GM12878 (cell line): Measurements from ENCODE around the gene CSNK1G2. TPM values are rescaled to one million over a fixed set of nuclear protein-coding genes. Genes with fewer than 3 reads are reported as not detected.

Experiments used
- CBFB ChIP-seq: IDR thresholded peaks from 2 replicates; pipeline ENCODE4 v1.6.1; 2016; ENCODE audit warnings: antibody characterized with exemption, low read depth
- CBX5 ChIP-seq: sonication (generic); IDR thresholded peaks from 2 replicates; pipeline ENCODE4 v1.6.1; 2016; ENCODE audit warnings: low read depth, moderate library complexity, mild to moderate bottlenecking, inconsistent platforms
- E4F1 ChIP-seq: fragments of 450-650 bp; IDR thresholded peaks from 2 replicates; pipeline ENCODE4 v1.6.1; 2018; ENCODE audit warnings: borderline replicate concordance, mild to moderate bottlenecking; ENCODE audit not compliant: partially characterized antibody
- EGR1 ChIP-seq, 2 experiments: IDR thresholded peaks; 1 replicate in 1 of 2; 2 replicates in 1 of 2; pipeline ENCODE4 v1.6.1; 2011 to 2012; ENCODE audit warnings: low read depth in 2 of 2, low read length in 2 of 2, borderline replicate concordance in 1 of 2, mild to moderate bottlenecking in 1 of 2, moderate library complexity in 1 of 2
- ETV6 ChIP-seq, 2 experiments: fragments of 450-650 bp in 1 of 2; IDR thresholded peaks in 1 of 2; conservative IDR thresholded peaks in 1 of 2; 2 replicates each; pipeline ENCODE4 v1.6.1; 2014; ENCODE audit warnings: antibody characterized with exemption in 1 of 2, borderline replicate concordance in 1 of 2, low read depth in 1 of 2, mild to moderate bottlenecking in 1 of 2, moderate library complexity in 1 of 2
- EZH2 ChIP-seq: IDR thresholded peaks from 2 replicates; pipeline ENCODE4 v1.6.1; 2012; ENCODE audit warnings: low read depth, mild to moderate bottlenecking, control low read depth, inconsistent platforms, low read length, borderline replicate concordance; ENCODE audit not compliant: control insufficient read depth
- FOS ChIP-seq: IDR thresholded peaks from 3 replicates; pipeline ENCODE4 v1.6.1; 2011; ENCODE audit warnings: borderline replicate concordance; ENCODE audit not compliant: insufficient read length; ENCODE audit errors: extremely low read depth
- HDGF ChIP-seq: fragments of 450-650 bp; IDR thresholded peaks from 2 replicates; pipeline ENCODE4 v1.6.1; 2016; ENCODE audit warnings: antibody characterized with exemption
- IRF4 ChIP-seq: IDR thresholded peaks from 2 replicates; pipeline ENCODE4 v1.6.1; 2011; ENCODE audit warnings: low read depth, low read length
- MXI1 ChIP-seq: fragments of 150-350 bp; IDR thresholded peaks from 2 replicates; pipeline ENCODE4 v1.6.1; 2011; ENCODE audit warnings: low read depth, mild to moderate bottlenecking, inconsistent platforms, low read length, improper control_type of control experiment
- NBN ChIP-seq: fragments of 450-650 bp; IDR thresholded peaks from 2 replicates; pipeline ENCODE4 v1.6.1; 2016
- NFYB ChIP-seq: IDR thresholded peaks from 2 replicates; pipeline ENCODE4 v1.6.1; 2011; ENCODE audit warnings: low read depth, mild to moderate bottlenecking, low read length, improper control_type of control experiment, moderate library complexity; ENCODE audit not compliant: insufficient read depth
- NR2F1 ChIP-seq: fragments of 450-650 bp; conservative IDR thresholded peaks from 2 replicates; pipeline ENCODE4 v1.6.1; 2017; ENCODE audit warnings: mild to moderate bottlenecking
- RAD21 ChIP-seq: IDR thresholded peaks from 2 replicates; pipeline ENCODE4 v1.6.1; 2011; ENCODE audit warnings: mild to moderate bottlenecking, low read depth, low read length, moderate library complexity; ENCODE audit not compliant: insufficient read depth
- RFX5 ChIP-seq: IDR thresholded peaks from 2 replicates; pipeline ENCODE4 v1.6.1; 2011; ENCODE audit warnings: low read depth, low read length, improper control_type of control experiment
- SREBF1 ChIP-seq: IDR thresholded peaks from 2 replicates; pipeline ENCODE4 v1.6.1; 2012; ENCODE audit warnings: mild to moderate bottlenecking, low read length
- SRF ChIP-seq, 2 experiments: IDR thresholded peaks; 2 replicates each; pipeline ENCODE4 v1.6.1; 2011; ENCODE audit warnings: low read depth in 2 of 2, low read length in 2 of 2, mild to moderate bottlenecking in 1 of 2, moderate library complexity in 1 of 2
- SUZ12 ChIP-seq: fragments of 200-600 bp; sonication (generic); IDR thresholded peaks from one replicate; pipeline ENCODE4 v1.6.1; 2018; ENCODE audit warnings: antibody characterized with exemption, mild to moderate bottlenecking; ENCODE audit not compliant: unreplicated experiment
- YBX1 ChIP-seq: fragments of 450-650 bp; IDR thresholded peaks from 2 replicates; pipeline ENCODE4 v1.6.1; 2016; ENCODE audit warnings: antibody characterized with exemption
- ZBED1 ChIP-seq: IDR thresholded peaks from 2 replicates; pipeline ENCODE4 v1.6.1; 2016; ENCODE audit warnings: borderline replicate concordance
- ZNF207 ChIP-seq: fragments of 450-650 bp; IDR thresholded peaks from 2 replicates; pipeline ENCODE4 v1.6.1; 2014; ENCODE audit warnings: antibody characterized with exemption, mild to moderate bottlenecking, borderline replicate concordance
- ZNF687 ChIP-seq: fragments of 450-650 bp; IDR thresholded peaks from 2 replicates; pipeline ENCODE4 v1.6.1; 2017; ENCODE audit warnings: mild to moderate bottlenecking, moderate library complexity
- ZSCAN29 ChIP-seq: fragments of 450-650 bp; IDR thresholded peaks from 2 replicates; pipeline ENCODE4 v1.6.1; 2017; ENCODE audit warnings: mild to moderate bottlenecking, moderate library complexity
- polyA plus RNA-seq, 11 experiments: library from polyadenylated mRNA; depleted of rRNA in 4 of 11; unstranded in 6 of 11; stranded (reverse) in 5 of 11; fragments of >200 nt; fragmentation: Nextera tagmentation in 4 of 11; fragmentation: Illumina TruSeq in 1 of 11; extraction: Ambion mirVana in 4 of 11; extraction: Trizol in 1 of 11; gene quantifications; 1 replicate in 1 of 11; 2 replicates in 10 of 11; pipeline versions ENCODE4 v1.2.1 to v1.2.3, GENCODE V29; 2011 to 2016; ENCODE audit warnings: inconsistent platforms in 2 of 11, missing spikeins in 2 of 11, low read depth in 1 of 11
- total RNA-seq, 4 experiments: library from RNA; depleted of rRNA in 3 of 4; stranded (reverse); fragments of >200 nt in 3 of 4; fragmentation: Illumina TruSeq in 1 of 4; extraction: Trizol in 1 of 4; gene quantifications; 2 replicates each; pipeline versions ENCODE4 v1.2.1 to v1.2.3, GENCODE V29; 2013 to 2021

CSNK1G2 gene
- total and polyA plus RNA-seq, 10 of the 15 experiments (the other 5 are each of a cell fraction or from before 2014, with no cell fraction given): 0.64 to 109 (median 25.0) TPM

GRCh38 chr19:1929021-1929742, 11.8 kb upstream of the CSNK1G2 start (continued):
- TF ChIP-seq EZH2 (no peak), NFYB (no peak), YBX1 (no peak), IRF4 (no peak), SREBF1 (no peak), SUZ12 (no peak), EGR1 (IDR thresholded peaks at IDR 0.05; ENCODE audit: borderline replicate concordance in 1 of 2, low read depth in 2 of 2, low read length in 2 of 2) (no peak), FOS (no peak), SRF (IDR thresholded peaks at IDR 0.05; ENCODE audit: low read depth in 2 of 2, low read length in 2 of 2) (0 out of 4 replicates have a peak, but pooled peaks of 1 of the 2 experiments have one; percentile 40), ETV6 (conservative IDR thresholded peaks at IDR 0.05 in 1 of 2, IDR thresholded peaks at IDR 0.05 in 1 of 2; ENCODE audit: borderline replicate concordance in 1 of 2, low read depth in 1 of 2) (no peak), HDGF (no peak), ZSCAN29 (no peak), E4F1 (no peak), ZNF207 (0 out of 2 replicates have a peak, but pooled peaks have one; percentile 36), NR2F1 (peak; percentile 86), CBX5 (0 out of 2 replicates have a peak, but pooled peaks have one; percentile 51), ZBED1 (no peak), CBFB (no peak), MXI1 (no peak), RFX5 (no peak), ZNF687 (no peak), RAD21 (peak; percentile 89), NBN (0 out of 2 replicates have a peak, but pooled peaks have one; percentile 33)
